KMS-11 (cell line): ENCODE measurements around the gene OR52E1.
"Not testable (repeated sequence)": the region's sequence is repeated elsewhere in the genome, so short reads cannot be mapped to it uniquely, and the experiment has no call there.

ENCODE experiments used
- H2AFZ ChIP-seq: fragments of 200-600 bp; sonication (generic); 2 replicates; pipeline ENCODE4 v1.6.1; 2016; ENCODE audit warnings: antibody characterized with exemption, mixed run types, low read depth
- H3K27ac ChIP-seq: fragments of 200-600 bp; sonication (generic); 2 replicates; pipeline ENCODE4 v1.6.1; 2016; ENCODE audit warnings: mild to moderate bottlenecking, mixed run types
- H3K27me3 ChIP-seq: fragments of 200-600 bp; sonication (generic); 2 replicates; pipeline ENCODE4 v1.6.1; 2017; ENCODE audit warnings: mild to moderate bottlenecking, low read depth, mixed run types, moderate library complexity; ENCODE audit not compliant: insufficient read depth
- H3K36me3 ChIP-seq: fragments of 200-600 bp; sonication (generic); 2 replicates; pipeline ENCODE4 v1.6.1; 2017; ENCODE audit warnings: mild to moderate bottlenecking, mixed run types; ENCODE audit not compliant: insufficient read depth
- H3K4me1 ChIP-seq: fragments of 200-600 bp; sonication (generic); 2 replicates; pipeline ENCODE4 v1.6.1; 2016; ENCODE audit warnings: mild to moderate bottlenecking, low read depth, mixed run types; ENCODE audit not compliant: poor library complexity, severe bottlenecking
- H3K4me2 ChIP-seq: fragments of 200-600 bp; sonication (generic); 2 replicates; pipeline ENCODE4 v1.7.0; 2016; ENCODE audit warnings: mild to moderate bottlenecking, mixed run types
- H3K4me3 ChIP-seq: fragments of 200-600 bp; sonication (generic); IDR thresholded peaks from 2 replicates; pipeline ENCODE4 v1.6.1; 2017; ENCODE audit warnings: low read depth, low read length, mixed read lengths; ENCODE audit not compliant: insufficient read depth
- H3K79me2 ChIP-seq: fragments of 200-600 bp; sonication (generic); 2 replicates; pipeline ENCODE4 v1.6.1; 2016; ENCODE audit warnings: low read depth, mixed run types; ENCODE audit not compliant: insufficient read depth
- H3K9ac ChIP-seq: fragments of 200-600 bp; sonication (generic); 2 replicates; pipeline ENCODE4 v1.6.1; 2016; ENCODE audit warnings: mild to moderate bottlenecking, mixed run types
- H4K20me1 ChIP-seq: fragments of 200-600 bp; sonication (generic); 2 replicates; pipeline ENCODE4 v1.6.1; 2016; ENCODE audit warnings: mild to moderate bottlenecking, mixed run types; ENCODE audit not compliant: insufficient read depth
- CTCF ChIP-seq: fragments of 200-600 bp; sonication (generic); conservative IDR thresholded peaks from 2 replicates; pipeline ENCODE4 v1.6.1; 2017; ENCODE audit warnings: low read depth, mild to moderate bottlenecking, antibody characterized with exemption, low read length, moderate library complexity, mixed read lengths

The OR52E1 gene

GRCh38 chr11:5046754-5047330 is 22.5 kb upstream of the OR52E1 start:
- H3K4me3 ChIP-seq, result no peak overlapping the region
- H3K27me3 ChIP-seq, result no peaks in the 10 kb centered on the region
- no peaks in the 10 kb centered on the region for H4K20me1 ChIP-seq
- H3K27ac ChIP-seq, result no peak overlapping the region
- TF ChIP-seq CTCF, result no peak
- no peaks in the 10 kb centered on the region for H3K79me2 ChIP-seq
- no peaks in the 10 kb centered on the region for H3K4me1 ChIP-seq
- no peaks in the 10 kb centered on the region for H3K36me3 ChIP-seq
- no peak overlapping the region for H3K9ac ChIP-seq
- no peak overlapping the region for H2AFZ ChIP-seq
- H3K4me2 ChIP-seq, result no peak overlapping the region

GRCh38 chr11:5058679-5059078 is 10.7 kb upstream of the OR52E1 start:
- H3K4me2 ChIP-seq, H3K36me3 ChIP-seq, H3K9ac ChIP-seq, H4K20me1 ChIP-seq, H3K27me3 ChIP-seq, H3K79me2 ChIP-seq, H3K27ac ChIP-seq, H2AFZ ChIP-seq, H3K4me3 ChIP-seq, H3K4me1 ChIP-seq: not testable (repeated sequence)

- Histone ChIP-seq H3K27me3 (no peaks in the 10 kb centered on the region), H3K36me3 (no peaks in the 10 kb centered on the region), H2AFZ (no peak within 1 kb of the TSS), H3K4me1 (no peaks in the 10 kb centered on the region), H3K27ac (no peak within 1 kb of the TSS), H3K9ac (no peak within 1 kb of the TSS), H3K4me2 (no peak within 1 kb of the TSS), H4K20me1 (no peaks in the 10 kb centered on the region), H3K4me3 (no peak within 1 kb of the TSS), H3K79me2 (no peaks in the 10 kb centered on the region)
- TF ChIP-seq CTCF, result no peak
These were observed 10.0 kb upstream of the OR52E1 start, which contains the start of gene OR52E2 for GRCh38 chr11:5059391-5059790. TSS of gene OR52E2 (minus strand) at chr11:5059627. CDS start at chr11:5059627, 0 bp downstream.

GRCh38 chr11:5065027-5065426 is 4.3 kb upstream of the OR52E1 start:
- no peak for TF ChIP-seq CTCF
- H2AFZ ChIP-seq, result no peak overlapping the region
- no peak overlapping the region for H3K4me3 ChIP-seq
- no peak overlapping the region for H3K9ac ChIP-seq
- no peaks in the 10 kb centered on the region for H3K27me3 ChIP-seq
- no peaks in the 10 kb centered on the region for H3K79me2 ChIP-seq
- H3K36me3 ChIP-seq, result no peaks in the 10 kb centered on the region
- H3K4me1 ChIP-seq, result no peaks in the 10 kb centered on the region
- no peaks in the 10 kb centered on the region for H4K20me1 ChIP-seq
- no peak overlapping the region for H3K27ac ChIP-seq
- H3K4me2 ChIP-seq, result no peak overlapping the region

- Histone ChIP-seq H3K4me3 (no peak overlapping the region), H3K27me3 (no peaks in the 10 kb centered on the region)
- no peak for TF ChIP-seq CTCF
These were observed 2.4 kb downstream of the OR52E1 start for GRCh38 chr11:5071799-5072198.

More at GRCh38 chr11:5071799-5072198, 2.4 kb downstream of the OR52E1 start:
- no peak overlapping the region for H2AFZ ChIP-seq
- no peak overlapping the region for H3K4me2 ChIP-seq
- no peaks in the 10 kb centered on the region for H3K79me2 ChIP-seq
- no peaks in the 10 kb centered on the region for H4K20me1 ChIP-seq
- no peaks in the 10 kb centered on the region for H3K36me3 ChIP-seq
- no peaks in the 10 kb centered on the region for H3K4me1 ChIP-seq
- H3K9ac ChIP-seq, result no peak overlapping the region
- no peak overlapping the region for H3K27ac ChIP-seq
